ENCODE measurements around the gene TMEM165.

TMEM165 gene

GRCh38 chr4:55450566-55450965, 54.8 kb downstream of the TMEM165 start:
- DNase-seq (ENCODE audit: low read depth in 2 of 2, low spot score in 1 of 2) = no peak

DNA sequence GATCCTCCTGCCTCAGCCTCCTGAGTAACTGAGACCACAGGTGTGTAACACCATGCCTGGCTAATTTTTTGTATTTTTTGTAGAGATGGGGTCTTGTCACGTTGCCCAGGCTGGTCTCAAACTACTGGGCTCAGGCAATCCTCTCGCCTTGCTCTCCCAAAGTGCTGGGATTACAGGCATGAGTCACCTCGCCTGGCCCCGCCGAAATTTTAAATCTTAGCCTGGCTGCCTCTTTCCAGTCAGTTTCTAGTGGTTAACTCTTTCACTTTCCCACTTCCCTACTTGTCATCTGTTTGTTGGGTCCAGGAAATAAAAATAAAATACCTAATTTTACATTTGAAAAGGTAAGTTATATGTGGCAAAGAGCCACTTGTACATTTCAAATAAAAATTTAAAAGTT, 62.4 kb downstream of the TMEM165 start:
- no peak for DNase-seq (ENCODE audit: low read depth in 2 of 2, low spot score in 1 of 2)

DNA sequence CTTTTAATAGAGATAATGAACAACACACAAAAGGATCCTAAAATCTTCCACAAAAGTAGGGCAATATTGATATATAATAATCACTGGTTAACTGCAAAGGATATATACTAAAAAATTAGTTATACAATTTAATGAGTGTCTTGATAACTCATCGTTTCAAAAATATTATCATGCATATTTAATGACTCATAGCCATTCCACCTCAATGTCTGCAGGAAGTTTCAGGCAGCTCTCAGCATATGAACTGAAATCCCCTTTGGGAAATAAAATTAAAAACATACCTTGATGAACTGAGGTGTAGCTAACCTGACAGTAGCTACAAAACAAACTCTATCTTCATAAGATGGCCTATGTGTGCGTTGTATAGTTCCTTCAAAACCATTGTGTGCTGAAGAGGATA, 62.9 kb downstream of the TMEM165 start:
- no peak for DNase-seq (ENCODE audit: low read depth in 2 of 2, low spot score in 1 of 2)

GRCh38 chr4:55466001-55466400, 70.2 kb downstream of the TMEM165 start:
- DNase-seq (ENCODE audit: low read depth in 2 of 2, low spot score in 1 of 2) = no peak

DNA sequence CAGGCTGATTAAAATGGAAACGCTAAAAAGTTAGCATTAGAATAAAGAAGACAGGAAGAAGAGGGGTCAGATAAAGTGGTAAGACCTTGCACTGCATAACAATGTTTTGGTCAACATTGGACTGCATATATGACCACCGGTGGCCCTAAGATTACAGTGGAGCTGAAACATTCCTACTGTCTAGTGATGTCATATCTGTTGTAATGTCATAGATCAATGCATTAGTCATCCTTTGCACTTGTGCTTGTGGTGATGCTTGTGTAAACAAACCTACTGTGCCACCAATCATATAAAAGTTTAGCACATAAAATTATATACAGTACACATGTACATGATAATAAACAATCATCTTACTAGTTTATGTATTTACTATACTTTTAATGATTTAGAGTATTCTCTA, 73.0 kb downstream of the TMEM165 start:
- DNase-seq (ENCODE audit: low read depth in 2 of 2, low spot score in 1 of 2) = no peak

DNA sequence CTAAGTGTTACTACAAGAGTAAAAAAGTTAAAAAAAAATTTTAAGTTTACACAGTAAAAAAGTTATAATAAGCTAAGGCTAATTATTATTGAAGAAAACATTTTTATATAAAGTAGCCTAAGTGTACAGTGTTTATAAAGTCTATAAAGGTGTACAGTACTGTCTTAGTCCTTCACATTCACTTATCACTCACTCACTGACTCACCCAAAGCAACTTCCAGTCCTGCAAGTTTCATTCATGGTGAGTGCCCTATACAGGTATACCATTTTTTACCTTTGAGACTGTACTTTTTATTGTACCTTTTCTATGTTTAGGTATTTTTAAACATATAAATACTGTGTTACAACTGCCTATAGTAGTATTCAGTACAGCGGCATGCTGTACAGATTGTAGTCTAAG, 74.2 kb downstream of the TMEM165 start:
- DNase-seq (ENCODE audit: low read depth in 2 of 2, low spot score in 1 of 2) = no peak

Data from stimulated activated CD8-positive, alpha-beta memory T cell treated with anti-CD3 and anti-CD28 coated beads, Interleukin-4, amount 100 ng/mL, for 4 hours (primary cell).